Progenitor cell of endocrine pancreas (in vitro differentiated cells): ENCODE measurements around the gene DSG3. TPM values are rescaled to one million over a fixed set of nuclear protein-coding genes. Genes with fewer than 3 reads are reported as not detected.

Experiments used
- DNase-seq: peaks from one replicate; pipeline ENCODE4 v3.0.0; 2021; ENCODE audit warnings: low spot score; ENCODE audit not compliant: unreplicated experiment
- H3K27ac Mint-ChIP-seq: 2 replicates; pipeline ENCODE4 v1.8.0; 2021; ENCODE audit warnings: mild to moderate bottlenecking, moderate library complexity, mixed read lengths
- H3K27me3 Mint-ChIP-seq: 2 replicates; pipeline ENCODE4 v1.8.0; 2021; ENCODE audit warnings: mixed read lengths
- H3K36me3 Mint-ChIP-seq: 2 replicates; pipeline ENCODE4 v1.8.0; 2022; ENCODE audit warnings: mixed read lengths; ENCODE audit not compliant: insufficient read depth
- H3K4me1 Mint-ChIP-seq: 2 replicates; pipeline ENCODE4 v1.8.0; 2021; ENCODE audit warnings: low read depth, mixed read lengths
- H3K4me3 Mint-ChIP-seq: 2 replicates; pipeline ENCODE4 v1.8.0; 2021; ENCODE audit warnings: low read depth, mild to moderate bottlenecking, moderate library complexity, mixed read lengths
- H3K9me3 Mint-ChIP-seq: 2 replicates; pipeline ENCODE4 v1.8.0; 2021; ENCODE audit warnings: low read depth, mixed read lengths
- CTCF ChIP-seq: fragments of 200-600 bp; sonication (generic); IDR thresholded peaks from one replicate; pipeline ENCODE4 v1.5.0; 2021; ENCODE audit warnings: antibody characterized with exemption, mild to moderate bottlenecking; ENCODE audit not compliant: unreplicated experiment
- total RNA-seq: library from RNA; stranded (reverse); gene quantifications from 2 replicates; pipeline ENCODE4 v1.2.1, GENCODE V29; 2021

Gene DSG3
- total RNA-seq, 1 donor from 2014 or later = not detected

DNA sequence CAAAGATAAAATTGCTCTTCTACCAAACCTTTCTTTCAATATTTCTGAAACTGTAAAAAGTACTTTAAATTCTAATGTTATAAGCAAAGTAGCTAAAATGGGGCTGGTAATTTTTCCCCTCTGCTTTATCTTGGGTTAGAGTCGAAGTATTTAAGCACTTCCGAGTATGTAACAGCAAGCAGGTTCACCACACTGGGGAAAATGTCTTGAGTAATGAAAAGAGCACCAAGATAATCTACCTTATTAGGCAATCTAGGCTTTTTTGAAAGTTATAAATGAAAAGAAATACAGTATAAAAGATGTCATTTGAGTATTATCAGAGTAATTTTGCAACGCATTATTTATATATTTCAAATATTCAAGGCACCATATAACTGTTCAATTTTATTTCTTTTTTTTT is 687 bp upstream of the DSG3 start:
- no peaks in the 10 kb centered on the region for H3K4me1 Mint-ChIP-seq

DNA sequence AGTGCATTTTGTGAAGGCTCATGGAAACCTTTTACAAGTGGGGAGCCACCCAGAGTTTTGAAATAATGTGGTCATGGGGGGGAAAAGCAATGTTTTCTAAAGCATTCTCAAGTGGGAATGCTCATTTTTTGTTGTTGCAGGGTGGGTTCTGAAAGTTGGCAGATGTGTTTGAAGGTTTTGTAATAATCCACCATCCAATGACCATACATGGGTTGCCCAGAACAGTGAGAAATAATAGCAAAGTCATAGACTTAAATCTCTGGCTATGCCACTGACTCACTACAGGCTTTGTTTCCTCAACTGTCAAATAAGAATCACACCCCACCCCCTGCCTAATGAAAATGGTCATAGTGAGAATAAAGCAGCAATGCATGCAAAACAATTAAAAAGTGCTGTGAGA is 2.9 kb downstream of the DSG3 start:
- no peaks in the 10 kb centered on the region for H3K9me3 Mint-ChIP-seq
- no peak for DNase-seq
- no peak for TF ChIP-seq CTCF
- H3K27ac Mint-ChIP-seq = no peak overlapping the region
- no peak overlapping the region for H3K4me3 Mint-ChIP-seq
- no peaks in the 10 kb centered on the region for H3K27me3 Mint-ChIP-seq
- no peaks in the 10 kb centered on the region for H3K36me3 Mint-ChIP-seq
- no peaks in the 10 kb centered on the region for H3K4me1 Mint-ChIP-seq

More for the DNA sequence above, 687 bp upstream of the DSG3 start:
- no peaks in the 10 kb centered on the region for H3K36me3 Mint-ChIP-seq
- DNase-seq = no peak
- H3K4me3 Mint-ChIP-seq = no peak overlapping the region
- peaks cover 4% of the 10 kb centered on the region for H3K27me3 Mint-ChIP-seq
- H3K27ac Mint-ChIP-seq = no peak overlapping the region
- no peak for TF ChIP-seq CTCF
- H3K9me3 Mint-ChIP-seq = no peaks in the 10 kb centered on the region

GRCh38 chr18:31451625-31452024 is 4.1 kb downstream of the DSG3 start:
- no peak for TF ChIP-seq CTCF
- no peaks in the 10 kb centered on the region for H3K9me3 Mint-ChIP-seq
- DNase-seq = no peak
- no peaks in the 10 kb centered on the region for H3K4me1 Mint-ChIP-seq
- no peak overlapping the region for H3K4me3 Mint-ChIP-seq
- H3K27ac Mint-ChIP-seq = no peak overlapping the region
- H3K27me3 Mint-ChIP-seq = no peaks in the 10 kb centered on the region
- no peaks in the 10 kb centered on the region for H3K36me3 Mint-ChIP-seq

- H3K27ac Mint-ChIP-seq = no peak overlapping the region
- H3K27me3 Mint-ChIP-seq = no peaks in the 10 kb centered on the region
- no peak for DNase-seq
- H3K9me3 Mint-ChIP-seq = no peaks in the 10 kb centered on the region
- no peak for TF ChIP-seq CTCF
- no peaks in the 10 kb centered on the region for H3K4me1 Mint-ChIP-seq
- no peaks in the 10 kb centered on the region for H3K36me3 Mint-ChIP-seq
- no peak overlapping the region for H3K4me3 Mint-ChIP-seq
Measured at GRCh38 chr18:31454066-31454708, 6.6 kb downstream of the DSG3 start.

DNA sequence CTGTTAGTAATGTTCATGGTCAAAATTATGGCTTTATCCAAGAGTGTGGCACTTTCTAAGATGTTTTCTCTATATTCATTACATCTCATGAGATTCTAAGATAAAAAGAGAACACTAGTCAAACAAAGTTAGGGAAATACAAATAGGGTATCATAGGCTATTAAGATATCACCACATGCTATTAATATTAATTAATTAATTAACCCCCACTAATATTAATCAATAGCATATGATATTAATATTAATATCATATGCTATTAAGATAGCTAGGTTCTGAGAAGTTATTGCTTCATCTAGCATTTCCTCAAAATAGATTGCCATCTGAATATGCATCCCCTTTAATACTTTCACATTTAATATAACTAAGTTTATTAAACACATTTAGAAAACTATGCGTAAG is 22.1 kb downstream of the DSG3 start:
- Mint-ChIP-seq H3K4me3 (no peak overlapping the region), H3K4me1 (peaks cover 3% of the 10 kb centered on the region), H3K9me3 (no peaks in the 10 kb centered on the region), H3K27me3 (no peaks in the 10 kb centered on the region), H3K27ac (no peak overlapping the region), H3K36me3 (no peaks in the 10 kb centered on the region)
- no peak for DNase-seq
- no peak for TF ChIP-seq CTCF
